ENCODE measurements around the gene ATP8B4. TPM values are rescaled to one million over a fixed set of nuclear protein-coding genes. Genes with fewer than 3 reads are reported as not detected.

Gene ATP8B4
- total and polyA plus RNA-seq, 10 donors: 1.7 to 42.8 (median 27.7) TPM

- WGBS, 5 donors: 76 to 86% (median 81%) methylated on average over 2 of the region's 2 CpGs
- no peaks in the 10 kb centered on the region for H3K4me1 ChIP-seq
- H3K27ac ChIP-seq: peak overlapping the region in 1 of 8 donors; percentile 7
- intact Hi-C loops (cut with DNase I; ENCODE audit: low total_unique reads): no loop called here
- TF ChIP-seq, protein P1, sequence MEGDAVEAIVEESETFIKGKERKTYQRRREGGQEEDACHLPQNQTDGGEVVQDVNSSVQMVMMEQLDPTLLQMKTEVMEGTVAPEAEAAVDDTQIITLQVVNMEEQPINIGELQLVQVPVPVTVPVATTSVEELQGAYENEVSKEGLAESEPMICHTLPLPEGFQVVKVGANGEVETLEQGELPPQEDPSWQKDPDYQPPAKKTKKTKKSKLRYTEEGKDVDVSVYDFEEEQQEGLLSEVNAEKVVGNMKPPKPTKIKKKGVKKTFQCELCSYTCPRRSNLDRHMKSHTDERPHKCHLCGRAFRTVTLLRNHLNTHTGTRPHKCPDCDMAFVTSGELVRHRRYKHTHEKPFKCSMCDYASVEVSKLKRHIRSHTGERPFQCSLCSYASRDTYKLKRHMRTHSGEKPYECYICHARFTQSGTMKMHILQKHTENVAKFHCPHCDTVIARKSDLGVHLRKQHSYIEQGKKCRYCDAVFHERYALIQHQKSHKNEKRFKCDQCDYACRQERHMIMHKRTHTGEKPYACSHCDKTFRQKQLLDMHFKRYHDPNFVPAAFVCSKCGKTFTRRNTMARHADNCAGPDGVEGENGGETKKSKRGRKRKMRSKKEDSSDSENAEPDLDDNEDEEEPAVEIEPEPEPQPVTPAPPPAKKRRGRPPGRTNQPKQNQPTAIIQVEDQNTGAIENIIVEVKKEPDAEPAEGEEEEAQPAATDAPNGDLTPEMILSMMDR (IDR thresholded peaks at IDR 0.05 in 8 of 11, conservative IDR thresholded peaks at IDR 0.05 in 3 of 11): no peak
- TF ChIP-seq POLR2AphosphoS5 (IDR thresholded peaks at IDR 0.05): no peak
- no peaks in the 10 kb centered on the region for H3K9me3 ChIP-seq
- no peak for DNase-seq
- peaks cover 0 to 23% (median 0%) of the 10 kb centered on the region in 6 donors for H3K36me3 ChIP-seq
- no peaks in the 10 kb centered on the region for H3K27me3 ChIP-seq (replicated peaks in 1 of 7)
- no peak overlapping the region for H3K4me3 ChIP-seq
These were observed 191.7 kb downstream of the ATP8B4 start for GRCh38 chr15:49927189-49927861.

DNA sequence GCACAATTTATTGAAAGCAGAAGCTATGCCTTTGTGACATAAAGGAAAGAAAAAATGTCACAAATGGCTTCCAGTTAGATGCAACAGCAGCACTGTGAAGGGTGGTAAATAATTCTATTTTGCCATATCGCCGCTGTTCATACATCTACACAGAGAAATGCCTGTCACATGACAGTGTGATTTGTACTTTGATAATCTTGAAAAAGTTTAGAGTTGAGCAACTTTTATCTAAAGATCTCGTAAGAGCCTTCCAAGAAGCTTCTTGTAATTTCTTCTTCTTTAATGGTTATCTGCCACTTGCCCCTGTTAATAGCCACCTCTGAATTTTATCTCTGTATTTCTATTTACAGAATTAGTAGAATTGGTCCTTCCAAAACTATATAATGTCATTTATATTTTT is 192.3 kb downstream of the ATP8B4 start:
- 68 to 87% (median 75%) methylated on average over 3 of the region's 3 CpGs for WGBS, 5 donors
- TF ChIP-seq POLR2AphosphoS5 (IDR thresholded peaks at IDR 0.05): no peak
- TF ChIP-seq POLR2A (IDR thresholded peaks at IDR 0.05): no peak
- TF ChIP-seq, protein P1 (IDR thresholded peaks at IDR 0.05 in 8 of 11, conservative IDR thresholded peaks at IDR 0.05 in 3 of 11): no peak

GRCh38 chr15:49923671-49924070 is 195.4 kb downstream of the ATP8B4 start:
- 90 to 95% (median 93%) methylated on average over 2 of the region's 2 CpGs for WGBS, 5 donors
- Histone ChIP-seq H3K4me3 (no peak overlapping the region), H3K27ac (no peak overlapping the region), H3K27me3 (replicated peaks in 1 of 7) (no peaks in the 10 kb centered on the region), H3K36me3 (peaks cover 0 to 52% (median 0%) of the 10 kb centered on the region in 6 donors), H3K4me1 (no peaks in the 10 kb centered on the region), H3K9me3 (no peaks in the 10 kb centered on the region)
- intact Hi-C loops (cut with DNase I; ENCODE audit: low total_unique reads): no loop called here
- TF ChIP-seq, protein P1 (IDR thresholded peaks at IDR 0.05 in 8 of 11, conservative IDR thresholded peaks at IDR 0.05 in 3 of 11): no peak
- TF ChIP-seq POLR2A (IDR thresholded peaks at IDR 0.05): no peak
- no peak for TF ChIP-seq POLR2AphosphoS5 (IDR thresholded peaks at IDR 0.05)
- DNase-seq: no peak

More for the DNA sequence above, 192.3 kb downstream of the ATP8B4 start:
- no peak overlapping the region for H3K4me3 ChIP-seq
- H3K27me3 ChIP-seq (replicated peaks in 1 of 7): no peaks in the 10 kb centered on the region
- no peak for DNase-seq
- no peaks in the 10 kb centered on the region for H3K4me1 ChIP-seq
- intact Hi-C loops (cut with DNase I; ENCODE audit: low total_unique reads): no loop called here
- H3K27ac ChIP-seq: no peak overlapping the region
- H3K9me3 ChIP-seq: no peaks in the 10 kb centered on the region
- peaks cover 0 to 29% (median 0%) of the 10 kb centered on the region in 6 donors for H3K36me3 ChIP-seq

- Histone ChIP-seq H3K27ac (no peak overlapping the region), H3K9me3 (no peaks in the 10 kb centered on the region), H3K4me3 (no peak overlapping the region), H3K27me3 (replicated peaks in 1 of 7) (no peaks in the 10 kb centered on the region), H3K36me3 (peaks cover 0 to 59% (median 0%) of the 10 kb centered on the region in 6 donors), H3K4me1 (peaks cover 0 to 6% (median 0%) of the 10 kb centered on the region in 6 donors)
- no peak for DNase-seq
- intact Hi-C loops (cut with DNase I; ENCODE audit: low total_unique reads): no loop called here
- TF ChIP-seq POLR2A (IDR thresholded peaks at IDR 0.05): no peak
- TF ChIP-seq, protein P1 (IDR thresholded peaks at IDR 0.05 in 8 of 11, conservative IDR thresholded peaks at IDR 0.05 in 3 of 11): no peak
- no peak for TF ChIP-seq POLR2AphosphoS5 (IDR thresholded peaks at IDR 0.05)
- WGBS, 5 donors: 70 to 84% (median 79%) methylated on average over 2 of the region's 2 CpGs
These were observed 200.0 kb downstream of the ATP8B4 start for GRCh38 chr15:49919034-49919433.

Measured in spleen (tissue), 11 donors.